IMR-90 (cell line): Measurements from ENCODE around the gene PNRC2. TPM values are rescaled to one million over a fixed set of nuclear protein-coding genes. Genes with fewer than 3 reads are reported as not detected.

Experiments
- ATAC-seq: fragments of 200-7000 bp; cut with Tn5 transposase; 2 replicates; pipeline ENCODE4 v1.9.1; 2020; ENCODE audit warnings: low read depth, mild to moderate bottlenecking, moderate library complexity
- BruUV-seq: library from RNA; stranded (reverse); fragments of 400-500 nt; replicated peaks from 2 replicates; lab custom pipeline; 2021; lab: Mats Ljungman, UMichigan
- CTCF ChIA-PET: fragments of 300-600 bp; formaldehyde crosslinking; extraction: SDS; loops from one replicate; lab custom pipeline; 2021; ENCODE audit warnings: antibody characterized with exemption; lab: Yijun Ruan, JAX
- POLR2A ChIA-PET: fragments of 300-600 bp; sonication (Branson Sonifier 250); formaldehyde crosslinking; loops from one replicate; lab custom pipeline; 2022; ENCODE audit warnings: antibody characterized with exemption; ENCODE audit not compliant: unreplicated experiment; lab: Charles Lee
- DNase-seq: peaks from one replicate; pipeline ENCODE4 v3.0.0; 2013
- H2AFZ ChIP-seq: replicated peaks from 2 replicates; pipeline ENCODE3; 2013; ENCODE audit warnings: low read length, mild to moderate bottlenecking; ENCODE audit not compliant: poor library complexity
- H2AK5ac ChIP-seq: 2 replicates; pipeline ENCODE4 v1.6.1; 2013; ENCODE audit warnings: low read depth, low read length, inconsistent platforms
- H2AK9ac ChIP-seq: replicated peaks from 2 replicates; pipeline ENCODE3; 2013; ENCODE audit warnings: mild to moderate bottlenecking, low read depth, low read length, moderate library complexity; ENCODE audit not compliant: poor library complexity
- H2BK120ac ChIP-seq: 2 replicates; pipeline ENCODE4 v1.6.1; 2013; ENCODE audit warnings: low read depth, low read length, inconsistent platforms
- H2BK15ac ChIP-seq: 3 replicates; pipeline ENCODE4 v1.6.1; 2013; ENCODE audit warnings: low read depth, low read length, inconsistent platforms
- H2BK20ac ChIP-seq: 2 replicates; pipeline ENCODE4 v1.6.1; 2013; ENCODE audit warnings: low read depth, mild to moderate bottlenecking, inconsistent platforms, low read length, moderate library complexity
- H2BK5ac ChIP-seq: 2 replicates; pipeline ENCODE4 v1.6.1; 2013; ENCODE audit warnings: mild to moderate bottlenecking, low read depth, low read length, inconsistent platforms; ENCODE audit not compliant: poor library complexity, severe bottlenecking
- H3K14ac ChIP-seq: replicated peaks from 2 replicates; pipeline ENCODE4 v1.6.1; 2013; ENCODE audit warnings: low read depth, low read length, inconsistent platforms
- H3K18ac ChIP-seq: 2 replicates; pipeline ENCODE4 v1.6.1; 2013; ENCODE audit warnings: low read depth, low read length, control low read depth
- H3K23ac ChIP-seq: 2 replicates; pipeline ENCODE4 v1.6.1; 2013; ENCODE audit warnings: low read depth, low read length, inconsistent platforms
- H3K27ac ChIP-seq: 2 replicates; pipeline ENCODE4 v1.5.1; 2013; ENCODE audit warnings: mild to moderate bottlenecking, control low read depth, low read length; ENCODE audit not compliant: insufficient read depth
- H3K27me3 ChIP-seq: 2 replicates; pipeline ENCODE4 v1.6.1; 2013; ENCODE audit warnings: low read length; ENCODE audit not compliant: control insufficient read depth, insufficient read depth
- H3K36me3 ChIP-seq: 2 replicates; pipeline ENCODE4 v1.6.1; 2013; ENCODE audit warnings: low read length, mixed read lengths; ENCODE audit not compliant: control insufficient read depth, insufficient read depth
- H3K4ac ChIP-seq: 2 replicates; pipeline ENCODE4 v1.6.1; 2013; ENCODE audit warnings: low read depth, low read length, inconsistent platforms
- H3K4me1 ChIP-seq: 2 replicates; pipeline ENCODE4 v1.6.1; 2013; ENCODE audit warnings: low read length, mixed read lengths; ENCODE audit not compliant: control insufficient read depth, insufficient read depth
- H3K4me2 ChIP-seq: 2 replicates; pipeline ENCODE4 v1.6.1; 2013; ENCODE audit warnings: low read depth, mild to moderate bottlenecking, control low read depth, low read length, moderate library complexity
- H3K4me3 ChIP-seq: 2 replicates; pipeline ENCODE4 v1.5.1; 2013; ENCODE audit warnings: low read depth, mild to moderate bottlenecking, control low read depth, low read length, moderate library complexity; ENCODE audit not compliant: insufficient read depth
- H3K56ac ChIP-seq: 2 replicates; pipeline ENCODE4 v1.6.1; 2013; ENCODE audit warnings: low read length, inconsistent platforms; ENCODE audit not compliant: insufficient read depth; ENCODE audit errors: extremely low read depth
- H3K79me1 ChIP-seq, 2 experiments: 2 replicates each; pipeline ENCODE4 v1.6.1; 2013; ENCODE audit warnings: low read length in 2 of 2, inconsistent platforms in 1 of 2, low read depth in 1 of 2
- H3K9ac ChIP-seq: 2 replicates; pipeline ENCODE4 v1.6.1; 2013; ENCODE audit warnings: low read depth, low read length, control low read depth
- H3K9me1 ChIP-seq: 2 replicates; pipeline ENCODE4 v1.6.1; 2013; ENCODE audit warnings: low read length, inconsistent platforms; ENCODE audit not compliant: insufficient read depth
- H3K9me3 ChIP-seq: 2 replicates; pipeline ENCODE4 v1.6.1; 2013; ENCODE audit warnings: low read length; ENCODE audit not compliant: control insufficient read depth, insufficient read depth
- H4K20me1 ChIP-seq: 2 replicates; pipeline ENCODE4 v1.6.1; 2013; ENCODE audit warnings: low read length, inconsistent platforms; ENCODE audit not compliant: insufficient read depth
- H4K5ac ChIP-seq: 2 replicates; pipeline ENCODE4 v1.6.1; 2013; ENCODE audit warnings: mild to moderate bottlenecking, low read depth, low read length, control low read depth
- H4K8ac ChIP-seq, 2 experiments: 2 replicates each; pipeline ENCODE4 v1.6.1; 2013; ENCODE audit warnings: low read depth in 2 of 2, low read length in 2 of 2, control low read depth in 1 of 2, inconsistent platforms in 1 of 2
- H4K91ac ChIP-seq: 2 replicates; pipeline ENCODE4 v1.6.1; 2013; ENCODE audit warnings: low read depth, low read length, inconsistent platforms; ENCODE audit not compliant: insufficient read depth
- BHLHE40 ChIP-seq: fragments of 150-350 bp; IDR thresholded peaks from 2 replicates; pipeline ENCODE4 v1.6.1; 2016; ENCODE audit warnings: mild to moderate bottlenecking, low read depth, low read length
- FOS ChIP-seq: fragments of 150-350 bp; IDR thresholded peaks from 2 replicates; pipeline ENCODE4 v1.6.1; 2016; ENCODE audit warnings: low read depth, low read length
- USF2 ChIP-seq: fragments of 150-350 bp; IDR thresholded peaks from 2 replicates; pipeline ENCODE4 v1.6.1; 2017; ENCODE audit warnings: mild to moderate bottlenecking, antibody characterized with exemption, low read length, low read depth
- WGBS, 2 experiments: methylation state at CpG; one replicate each; pipeline versions ENCODE4 v1.1.5 to v1.1.7; 2013; ENCODE audit warnings: missing lambda C conversion rate in 2 of 2; ENCODE audit not compliant: insufficient read length in 1 of 2; ENCODE audit errors: extremely low coverage in 2 of 2; 5-methylcytosine and 5-hydroxymethylcytosine counted together
- dilution Hi-C: fragments of 300-500 bp; cut with HindIII; formaldehyde crosslinking; loops from one replicate; pipeline ENCODE4 v1.14.3; 2018; ENCODE audit warnings: low sequenced_read_pairs; ENCODE audit not compliant: unreplicated experiment
- in situ Hi-C: fragments of 300-500 bp; cut with MboI; formaldehyde crosslinking; loops from 3 replicates; pipeline ENCODE4 v1.14.3; 2019; ENCODE audit warnings: low sequenced_read_pairs, inconsistent platforms, mixed read lengths
- intact Hi-C: fragments of 100-400 bp; cut with micrococcal nuclease; formaldehyde crosslinking; loops from 2 replicates; pipeline ENCODE4 v1.10.0; 2022
- polyA plus RNA-seq, 3 experiments: library from polyadenylated mRNA; depleted of rRNA; stranded (reverse); fragments of >200 nt; gene quantifications; 2 replicates each; pipeline ENCODE4 v1.2.3, GENCODE V29; 2012; ENCODE audit warnings: low replicate concordance in 1 of 3
- total RNA-seq: library from RNA; depleted of rRNA; stranded (reverse); fragments of >200 nt; gene quantifications from 2 replicates; pipeline ENCODE4 v1.2.3, GENCODE V29; 2012

Gene PNRC2
- total and polyA plus RNA-seq, 2 of the 4 experiments (the other 2 are of a cell fraction), result 50.6 to 76.0 TPM

GRCh38 chr1:23913212-23913880 is 46.3 kb upstream of the PNRC2 start, which contains the start of gene CNR2:
CNR2 (minus strand) TSS chr1:23913362; CDS start chr1:23875617, 37,745 bp downstream.
- no peak for TF ChIP-seq USF2
- no peak for TF ChIP-seq BHLHE40
- no peak for TF ChIP-seq FOS
- no CpG with 5 or more reads among the region's 7 CpGs for WGBS, 2 experiments
- DNase-seq (no peak), ATAC-seq (no peak)
- Histone ChIP-seq H2AFZ (no peak within 1 kb of the TSS), H4K5ac (no peak within 1 kb of the TSS), H2AK5ac (no peak within 1 kb of the TSS), H3K4me1 (no peaks in the 10 kb centered on the region), H2BK120ac (no peak within 1 kb of the TSS), H2BK15ac (no peak within 1 kb of the TSS), H3K9ac (no peak within 1 kb of the TSS), H3K14ac (no peak within 1 kb of the TSS), H4K20me1 (no peaks in the 10 kb centered on the region), H3K56ac (no peak within 1 kb of the TSS), H3K4me2 (no peak within 1 kb of the TSS), H3K27me3 (peaks cover 32% of the 10 kb centered on the region), H2AK9ac (no peak within 1 kb of the TSS), H3K4ac (no peak within 1 kb of the TSS), H2BK5ac (no peak within 1 kb of the TSS), H3K9me3 (no peaks in the 10 kb centered on the region), H3K79me1 (no peaks in the 10 kb centered on the region), H3K4me3 (no peak within 1 kb of the TSS), H3K23ac (no peak within 1 kb of the TSS), H2BK20ac (no peak within 1 kb of the TSS), H3K18ac (no peak within 1 kb of the TSS), H3K27ac (no peak within 1 kb of the TSS), H3K36me3 (no peaks in the 10 kb centered on the region), H3K9me1 (0 out of 2 replicates have a peak, but pooled peaks cover 4% of the 10 kb centered on the region), H4K91ac (no peak within 1 kb of the TSS), H4K8ac (no peak within 1 kb of the TSS)
- intact Hi-C loops, result no loop called here
- ChIA-PET CTCF (no interaction called here), POLR2A (no interaction called here)
- dilution Hi-C loops, result no loop called here
- BruUV-seq, result no TSS peak
- in situ Hi-C loops, result no loop called here
